LoVo (cell line): Measurements from ENCODE around the gene F2RL2.

Experiments used
- DNase-seq: peaks from one replicate; pipeline ENCODE4 v3.0.0-alpha.2; 2016; ENCODE audit warnings: low spot score

Gene F2RL2, protein sequence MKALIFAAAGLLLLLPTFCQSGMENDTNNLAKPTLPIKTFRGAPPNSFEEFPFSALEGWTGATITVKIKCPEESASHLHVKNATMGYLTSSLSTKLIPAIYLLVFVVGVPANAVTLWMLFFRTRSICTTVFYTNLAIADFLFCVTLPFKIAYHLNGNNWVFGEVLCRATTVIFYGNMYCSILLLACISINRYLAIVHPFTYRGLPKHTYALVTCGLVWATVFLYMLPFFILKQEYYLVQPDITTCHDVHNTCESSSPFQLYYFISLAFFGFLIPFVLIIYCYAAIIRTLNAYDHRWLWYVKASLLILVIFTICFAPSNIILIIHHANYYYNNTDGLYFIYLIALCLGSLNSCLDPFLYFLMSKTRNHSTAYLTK

DNA sequence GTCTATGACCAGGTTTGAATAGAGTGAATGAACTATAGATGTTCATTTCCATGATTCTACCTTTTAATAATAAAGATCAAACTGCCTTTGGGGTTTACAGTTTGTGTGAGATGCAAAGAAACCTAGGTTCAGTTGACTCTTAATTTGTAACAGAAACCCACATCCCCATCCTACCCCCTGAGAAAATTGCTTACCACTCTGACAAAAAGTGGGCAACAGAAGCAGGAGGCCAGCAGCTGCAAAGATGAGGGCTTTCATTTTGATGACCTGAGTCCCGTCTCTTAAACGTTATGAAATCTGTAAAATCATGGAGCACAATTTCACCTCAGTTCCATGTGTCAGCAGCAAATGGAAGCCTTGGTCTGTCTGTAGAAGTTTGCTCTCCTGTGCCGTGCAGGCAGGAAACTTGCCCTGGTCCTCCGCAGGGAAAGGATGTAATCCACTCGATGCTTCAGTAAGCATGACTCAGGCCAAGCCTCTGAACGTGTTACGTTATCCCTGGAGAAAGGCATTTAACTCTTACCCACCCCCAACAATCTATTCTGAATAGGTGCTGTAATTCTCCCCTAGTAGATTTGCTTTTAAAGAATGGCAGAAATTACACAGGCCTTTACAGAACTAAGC lies at the start of gene F2RL2:
Gene F2RL2, minus strand, starts transcription at position 431 of the 624 bp plus-strand sequence. Its CDS starts 173 bp downstream, at position 258.
- DNase-seq, result no peak

DNA sequence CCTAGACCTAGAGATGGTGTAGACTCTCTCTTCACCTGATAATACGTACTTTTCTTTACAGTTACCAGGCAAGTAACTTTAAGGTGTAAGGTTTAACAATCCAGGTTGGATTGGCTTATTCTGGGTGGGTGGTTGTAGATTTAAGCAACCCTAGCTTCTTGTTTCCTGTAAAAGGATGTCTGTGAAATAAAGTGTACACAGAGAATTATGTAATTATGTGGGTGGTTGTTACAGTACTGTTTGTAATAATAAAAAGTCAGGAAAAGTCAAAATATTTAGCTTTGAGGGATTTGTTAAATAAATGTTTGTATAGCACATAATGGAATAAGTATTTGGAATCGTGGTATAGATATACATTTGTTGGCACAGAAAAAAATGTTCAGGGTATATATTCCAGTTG lies 49.0 kb upstream of the F2RL2 start:
- DNase-seq, result no peak

DNA sequence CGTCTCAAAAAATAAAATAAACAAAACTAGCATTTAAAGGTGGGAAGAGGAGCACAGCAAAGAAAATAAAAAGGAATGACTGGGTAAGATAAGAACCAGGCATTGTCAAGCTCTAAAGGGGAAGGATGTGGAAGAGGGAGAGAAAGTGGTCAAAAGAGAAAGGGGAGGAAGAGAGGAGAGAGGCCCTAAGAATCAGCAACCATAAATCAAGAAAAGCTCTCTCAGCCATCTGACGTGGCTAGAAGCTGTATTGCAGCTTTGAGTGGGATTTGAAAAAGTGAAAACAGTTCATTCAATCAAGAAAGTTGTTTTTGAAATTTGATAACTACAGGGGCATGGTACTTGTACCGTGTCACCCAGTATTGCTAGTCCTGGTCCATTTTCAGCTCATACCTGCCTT lies 47.3 kb upstream of the F2RL2 start:
- no peak for DNase-seq

DNA sequence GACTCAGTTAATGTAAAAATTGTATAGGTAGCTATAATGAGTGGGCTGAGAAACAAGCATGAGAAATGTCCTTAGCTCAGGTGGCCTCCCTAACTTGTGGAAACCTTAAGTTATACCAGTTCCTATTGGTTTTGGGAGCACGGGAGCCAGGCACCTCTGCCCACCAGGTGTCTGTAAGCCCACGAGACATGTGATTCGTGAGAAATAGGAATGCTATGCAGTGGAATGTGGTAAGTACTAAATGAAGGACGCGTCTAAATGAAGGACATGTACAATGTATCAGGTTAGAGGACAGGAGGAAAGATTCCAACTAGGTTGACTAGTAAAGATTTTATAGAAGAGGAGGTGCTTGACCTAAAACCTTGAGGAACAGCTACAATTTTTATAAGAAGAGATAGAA lies 46.0 kb upstream of the F2RL2 start:
- no peak for DNase-seq

DNA sequence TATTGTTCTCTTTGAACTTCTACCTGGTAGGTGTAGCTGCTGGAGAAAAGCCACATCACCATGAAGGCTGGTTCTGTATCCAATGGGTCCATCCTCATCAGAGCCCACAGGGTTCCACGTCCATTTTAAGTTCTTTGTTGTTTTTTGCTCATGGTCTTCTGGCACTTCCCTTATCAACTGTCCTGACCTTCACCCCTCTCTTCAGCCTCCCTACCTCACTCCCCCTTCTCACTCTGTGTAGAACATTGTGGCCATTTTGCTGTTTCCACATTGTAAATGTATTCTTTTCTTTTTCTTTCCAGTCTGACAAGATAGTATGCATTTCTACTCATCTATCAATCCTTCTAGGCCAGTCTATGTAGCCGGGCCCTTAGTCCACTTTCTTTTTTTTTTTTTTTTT lies 44.3 kb upstream of the F2RL2 start:
- no peak for DNase-seq

DNA sequence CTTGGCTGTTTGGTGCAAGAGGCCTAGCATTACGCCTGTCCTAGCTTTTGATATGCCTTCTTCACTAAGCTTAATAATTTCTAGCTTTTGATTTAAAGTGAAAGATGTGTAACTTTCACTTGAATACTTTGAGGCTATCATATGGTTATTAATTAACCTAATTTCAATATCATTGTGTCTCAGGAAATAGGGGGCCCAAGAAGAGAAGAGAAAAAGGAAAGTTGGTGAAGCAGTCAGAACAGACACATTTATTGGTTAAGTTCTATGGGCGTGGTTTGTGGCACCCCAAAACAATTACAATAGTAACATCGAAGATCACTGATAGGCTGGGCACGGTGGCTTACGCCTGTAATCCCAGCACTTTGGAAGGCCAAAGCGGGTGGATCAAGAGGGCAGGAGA lies 40.9 kb upstream of the F2RL2 start:
- no peak for DNase-seq

DNA sequence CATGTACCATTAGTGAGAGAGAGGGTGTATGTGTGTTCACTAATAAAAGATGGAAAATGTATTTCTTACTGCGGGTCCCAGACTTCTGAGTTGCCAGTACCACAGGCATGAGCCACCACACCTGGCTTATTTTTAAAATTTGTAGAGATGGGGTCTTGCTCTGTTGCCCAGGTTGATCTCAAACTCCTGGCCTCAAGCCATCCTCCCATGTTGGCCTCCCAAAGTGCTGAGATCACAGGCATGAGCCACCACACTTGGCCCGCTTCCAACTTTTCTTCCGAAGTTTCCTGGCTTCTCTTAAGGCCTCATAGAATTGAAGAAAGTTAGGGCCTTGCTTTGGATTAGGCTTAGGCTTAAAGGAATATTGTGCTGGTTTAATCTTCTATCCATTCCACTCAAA lies 40.4 kb upstream of the F2RL2 start:
- no peak for DNase-seq

DNA sequence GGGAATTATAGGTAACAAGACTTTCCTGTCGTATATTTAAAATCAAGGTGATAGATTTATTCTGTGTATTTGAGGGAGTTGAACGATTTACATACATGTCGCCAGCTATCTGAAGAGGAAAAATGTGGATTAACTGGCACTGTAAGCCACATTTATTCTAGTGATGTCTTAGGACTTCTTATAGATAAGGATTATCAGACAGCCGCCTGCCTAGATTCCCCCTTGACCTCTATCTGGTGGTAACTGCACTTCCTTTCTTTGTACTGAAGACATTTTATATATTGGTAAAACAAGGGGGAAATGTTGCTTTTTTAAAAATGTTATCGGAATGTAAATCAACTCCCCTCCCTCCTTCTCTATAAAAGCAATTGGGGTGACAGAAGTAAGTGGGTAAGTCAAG lies 39.3 kb upstream of the F2RL2 start:
- no peak for DNase-seq

DNA sequence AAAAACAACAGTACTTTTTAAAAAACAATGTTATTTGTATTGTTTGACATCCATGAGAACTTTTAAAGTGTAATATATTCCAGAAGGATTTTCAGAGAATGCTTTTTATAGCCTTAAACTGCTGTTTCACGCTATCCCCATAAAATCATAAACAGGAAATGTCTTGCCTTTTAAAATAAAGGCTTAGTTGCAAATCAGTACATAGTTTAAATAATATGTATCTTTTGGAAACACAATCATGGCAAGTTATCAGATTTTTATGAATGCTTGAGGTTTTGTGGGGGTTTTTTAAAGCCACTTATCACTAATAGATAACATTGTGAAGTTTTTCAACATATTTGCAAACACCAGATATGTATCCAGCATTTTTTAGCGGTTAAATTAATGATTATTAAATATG lies 37.2 kb upstream of the F2RL2 start:
- DNase-seq, result no peak

DNA sequence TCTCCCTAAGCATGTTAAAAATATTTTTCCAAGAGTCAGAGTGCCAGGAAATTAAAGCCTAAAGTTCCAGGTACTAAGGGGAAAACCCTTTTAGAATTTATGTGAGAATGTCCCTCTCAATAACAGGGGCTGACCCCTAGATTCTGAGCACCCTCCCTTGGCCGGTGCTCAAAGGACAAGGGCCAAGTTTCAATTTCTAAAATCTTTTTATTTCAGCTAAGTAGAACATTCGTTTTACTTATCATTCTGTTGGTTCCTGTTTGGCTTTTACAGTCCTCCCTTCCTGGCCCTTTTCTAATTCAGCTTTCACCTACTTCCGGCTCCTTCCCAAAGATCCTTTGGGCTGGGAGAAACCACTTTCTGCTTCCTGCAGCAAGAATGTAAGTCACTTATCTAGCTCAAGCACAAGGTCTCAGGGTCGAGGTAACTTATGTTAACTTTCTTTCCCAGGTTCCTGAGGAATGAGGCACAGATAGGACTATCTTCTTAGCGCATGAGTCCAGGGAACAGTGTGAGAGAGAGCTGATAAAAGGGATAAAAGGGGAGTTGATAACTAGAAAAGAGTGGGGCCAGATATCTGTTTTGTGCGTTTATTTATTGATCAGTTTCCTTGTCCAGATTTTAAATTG lies 34.6 kb upstream of the F2RL2 start:
- DNase-seq, result no peak

DNA sequence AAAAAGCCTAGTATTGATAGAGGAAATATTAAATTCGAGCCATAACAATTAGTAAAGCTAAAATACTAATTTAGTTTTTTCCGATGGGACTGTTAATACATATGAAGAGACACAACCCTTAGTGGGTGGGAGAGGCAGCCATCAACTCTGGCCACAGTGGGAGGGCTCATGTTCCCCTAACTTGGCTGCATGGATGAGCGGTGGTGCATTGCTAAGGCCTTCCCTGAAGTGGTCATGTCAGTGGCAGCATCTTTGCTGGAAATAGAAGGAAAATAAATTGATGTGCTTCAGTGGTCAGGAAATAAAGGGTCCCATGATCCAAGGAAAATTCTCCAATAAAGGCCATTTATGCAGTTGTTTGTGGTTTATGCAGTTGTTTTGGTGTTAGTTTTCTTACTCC lies 33.9 kb upstream of the F2RL2 start:
- DNase-seq, result no peak

DNA sequence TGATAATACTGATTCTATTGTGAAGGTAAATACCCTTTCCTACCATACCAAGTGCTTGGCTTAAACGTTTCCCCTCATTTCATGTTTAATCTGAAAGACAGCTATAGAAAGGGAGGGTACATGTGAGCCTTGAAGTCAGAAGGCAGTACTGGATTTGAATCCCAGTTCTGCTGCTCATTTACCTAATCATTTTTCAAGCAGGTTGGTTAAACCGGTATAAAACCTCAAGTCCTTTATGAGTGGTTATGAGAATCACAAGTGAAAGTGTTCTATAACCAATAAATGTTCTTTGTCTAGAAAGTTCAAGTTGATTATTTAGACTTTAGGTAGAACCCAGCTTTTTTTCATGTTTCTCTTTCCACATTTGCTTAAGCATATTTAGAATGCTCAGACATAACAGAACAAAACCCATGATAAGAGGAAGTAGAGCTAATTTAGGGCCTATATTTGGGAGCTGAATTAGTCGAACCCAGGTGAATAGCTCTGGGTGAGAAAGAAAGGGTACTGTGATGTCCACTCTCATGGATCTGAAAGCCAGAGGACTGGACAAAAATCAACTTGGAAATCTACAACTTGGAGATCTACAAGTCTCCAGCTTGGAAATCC lies 29.7 kb upstream of the F2RL2 start:
- no peak for DNase-seq

DNA sequence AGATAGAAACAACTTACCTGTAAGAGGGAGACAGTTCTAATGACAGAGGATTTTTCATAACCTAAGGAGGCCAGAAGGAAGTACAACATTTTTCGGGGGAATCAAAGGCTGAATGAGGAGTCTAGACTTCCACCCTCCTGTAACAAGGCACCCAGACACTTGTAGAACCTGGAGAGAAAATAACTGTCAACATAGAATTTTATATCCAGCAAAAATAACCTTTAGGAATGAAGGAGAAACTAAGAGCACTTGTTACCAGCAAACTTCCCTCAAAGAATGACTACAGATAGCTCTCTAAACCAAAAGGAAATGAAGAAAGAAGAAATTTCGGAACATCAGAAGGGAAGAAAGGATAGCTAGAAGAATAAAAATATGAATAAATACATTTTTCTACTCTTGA lies 25.9 kb upstream of the F2RL2 start:
- no peak for DNase-seq

DNA sequence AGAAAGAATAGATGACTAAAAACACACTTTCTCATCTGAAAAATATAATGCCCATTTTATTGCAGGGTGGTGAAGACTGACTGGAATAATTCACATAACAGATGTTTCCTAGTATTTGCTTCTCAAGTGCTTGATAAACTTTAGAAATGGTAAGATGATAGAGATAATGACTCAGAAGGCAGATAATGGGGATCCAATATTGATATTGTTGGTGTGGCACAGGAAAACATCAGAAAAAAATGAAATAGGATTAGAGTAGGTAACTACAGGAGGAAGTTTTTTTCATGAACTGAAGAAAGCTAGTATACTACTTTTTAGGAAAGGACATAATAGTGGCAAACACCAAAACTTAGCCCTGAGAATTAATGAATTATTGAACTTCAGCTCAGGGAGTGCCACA lies 20.2 kb upstream of the F2RL2 start:
- no peak for DNase-seq

DNA sequence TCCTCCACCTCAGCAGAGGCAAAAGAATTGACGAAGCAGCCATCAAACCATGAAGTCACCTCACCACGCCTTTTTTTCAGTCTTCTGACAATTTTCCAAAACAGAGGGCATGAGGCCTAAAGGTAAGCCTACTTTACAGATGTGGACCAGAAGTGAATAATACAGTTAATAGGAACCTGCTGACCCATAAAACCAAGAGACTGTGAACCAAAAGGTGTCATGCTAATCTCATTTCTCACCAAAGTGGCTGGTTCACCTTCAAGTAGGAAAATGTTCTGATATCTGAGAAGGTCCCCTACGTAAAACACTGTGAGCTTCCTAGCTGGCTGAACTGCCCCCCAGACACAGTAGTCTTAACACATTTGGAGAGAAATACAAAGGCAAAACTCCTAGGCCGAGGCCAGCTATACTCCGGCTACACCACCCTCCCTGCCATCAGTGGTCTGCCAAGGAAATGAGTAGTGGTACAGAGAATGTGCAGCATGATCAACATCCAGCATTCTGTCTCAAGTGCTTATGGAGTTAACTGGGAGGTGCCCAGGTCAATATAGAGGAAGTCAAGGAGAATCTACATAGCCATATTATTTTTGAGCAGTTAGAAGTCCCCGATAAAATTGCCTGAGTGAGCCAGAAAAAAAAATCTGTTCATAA lies 19.3 kb upstream of the F2RL2 start:
- DNase-seq, result no peak

DNA sequence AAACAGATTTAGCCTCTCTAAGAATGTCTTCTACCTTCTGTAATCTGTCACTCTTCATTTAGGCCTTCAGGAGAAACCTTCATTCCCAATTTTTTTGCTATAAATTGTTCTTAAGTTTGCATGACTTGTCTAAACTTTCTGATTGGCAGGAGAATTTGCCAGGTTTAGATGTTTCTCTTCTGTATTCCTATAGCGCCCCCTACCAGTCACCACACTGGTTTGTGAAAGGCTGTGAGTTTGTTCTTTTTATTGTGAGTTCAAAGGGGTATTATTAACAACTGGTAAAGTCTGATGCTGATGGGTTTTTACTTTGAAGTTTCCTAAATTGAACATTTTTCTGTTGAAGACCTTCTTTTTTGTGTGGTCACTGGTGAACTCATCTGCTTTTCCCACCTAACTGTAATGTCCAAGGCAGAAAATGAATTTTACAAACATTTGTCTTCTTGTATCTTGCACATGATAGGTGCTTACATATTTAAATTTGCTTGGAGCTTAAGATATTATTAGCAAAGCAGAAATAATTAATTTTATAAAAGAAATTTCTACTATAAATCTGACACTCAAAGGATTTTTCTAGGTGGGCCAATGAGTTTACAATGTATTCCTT lies 18.4 kb upstream of the F2RL2 start:
- peak; percentile 47 for DNase-seq

DNA sequence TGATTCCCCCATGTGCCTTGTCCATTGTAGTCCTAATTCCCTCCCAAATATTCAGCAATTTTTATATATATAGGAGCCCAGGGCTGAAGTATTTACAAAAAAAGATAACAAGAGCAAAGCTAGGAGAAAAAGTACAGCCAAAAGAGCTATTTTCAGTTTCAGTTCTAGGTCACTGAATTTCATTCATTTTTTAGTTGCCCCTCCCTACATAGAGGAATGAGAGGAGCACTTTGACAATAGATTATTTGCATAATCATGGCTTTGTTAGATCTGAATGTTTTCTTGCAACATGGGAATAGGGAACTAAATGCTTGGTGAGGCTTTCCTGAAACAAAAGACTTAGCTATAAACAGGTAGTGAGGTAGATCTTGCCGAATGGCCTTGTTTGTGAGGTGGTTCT lies 15.3 kb upstream of the F2RL2 start:
- no peak for DNase-seq

DNA sequence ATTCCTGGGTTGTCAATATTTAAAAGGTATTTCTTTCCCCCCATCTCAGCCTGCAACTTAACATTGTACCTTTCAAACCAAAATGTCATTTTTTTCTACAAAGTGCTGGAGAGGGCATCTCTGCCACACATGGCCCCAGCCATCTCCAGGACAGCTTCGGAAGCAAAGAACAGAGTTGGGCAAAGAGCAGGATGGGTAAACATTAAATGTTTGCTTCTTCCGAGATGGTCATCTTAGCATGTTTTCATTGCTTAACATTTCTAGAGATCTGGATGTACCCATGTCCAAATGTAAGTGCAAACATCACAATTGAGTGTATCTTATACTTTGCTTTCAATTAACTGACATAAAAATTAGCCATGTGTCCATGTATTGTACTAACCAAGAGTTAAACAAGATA lies 14.3 kb upstream of the F2RL2 start:
- no peak for DNase-seq

DNA sequence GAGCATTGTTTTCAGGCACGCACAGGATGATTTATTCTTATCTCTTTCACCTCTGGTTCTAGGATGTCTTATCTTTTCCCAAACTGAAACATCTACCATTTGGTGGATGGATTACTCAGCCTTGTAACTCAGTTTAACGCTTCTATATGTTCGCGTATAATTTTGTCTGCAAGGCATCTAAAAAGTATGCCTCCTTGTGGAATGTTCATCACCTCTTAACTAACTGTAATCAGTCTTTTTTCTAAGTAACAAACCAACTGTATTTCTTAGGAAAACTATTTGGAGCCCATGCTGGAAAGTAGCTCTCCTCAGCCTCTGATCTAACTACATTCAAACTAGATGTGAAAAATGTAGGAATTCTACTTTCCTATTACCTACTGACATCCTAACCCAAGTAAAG lies 11.5 kb upstream of the F2RL2 start:
- DNase-seq, result no peak

DNA sequence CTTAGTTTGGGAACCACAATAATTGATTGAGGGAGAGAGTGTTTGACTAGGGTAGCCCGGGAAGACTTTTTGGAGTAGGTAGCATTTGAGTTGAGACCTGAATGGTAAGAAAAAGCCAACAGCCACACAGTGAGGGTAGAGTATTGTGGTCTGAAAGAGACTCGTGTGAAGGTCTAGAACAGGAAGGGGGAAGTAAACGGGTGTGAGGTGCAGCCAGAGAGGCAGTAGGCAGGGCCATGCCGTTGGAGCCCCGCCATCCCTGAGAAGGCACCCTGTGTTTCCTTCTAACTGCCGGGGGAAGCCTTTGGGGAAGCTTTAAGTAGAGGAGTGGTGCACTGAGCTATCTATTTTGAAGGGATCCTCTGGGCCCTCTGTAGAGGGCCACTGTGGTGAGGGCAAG lies 3.5 kb upstream of the F2RL2 start:
- no peak for DNase-seq

DNA sequence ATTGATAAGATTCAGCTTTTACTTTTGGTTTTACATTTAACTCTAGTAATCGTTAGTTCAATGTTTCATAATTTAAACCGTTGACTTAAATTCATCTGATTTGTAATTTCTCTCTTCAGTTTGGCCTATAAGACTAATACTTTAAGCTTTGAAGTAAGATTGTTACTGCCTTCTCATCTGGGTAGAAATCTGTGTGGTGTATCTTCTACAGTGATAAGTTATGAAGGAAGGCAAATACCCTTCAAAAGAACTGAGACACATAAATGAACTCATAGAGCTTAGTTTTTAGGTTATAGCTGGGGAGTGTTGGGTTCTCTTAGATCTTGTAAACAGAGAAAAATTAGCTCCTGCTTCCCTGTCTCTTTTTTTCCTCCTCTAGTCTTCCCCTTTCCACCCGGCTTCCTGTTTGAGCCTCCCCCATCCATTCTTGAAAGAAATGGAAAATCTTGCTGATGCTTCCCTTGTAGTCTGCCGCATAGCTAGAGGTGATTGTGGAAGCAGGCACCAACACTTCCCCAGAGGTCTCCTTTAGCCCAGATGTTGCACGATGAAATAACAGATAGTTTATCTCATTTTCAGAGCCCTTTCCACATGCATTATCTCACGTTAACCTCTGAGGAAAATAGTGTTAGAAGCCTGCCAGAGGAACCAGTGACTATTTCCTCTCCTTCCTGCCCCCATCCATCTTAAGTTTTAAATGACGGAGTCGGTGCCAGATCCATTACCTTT lies 2.0 kb upstream of the F2RL2 start:
- DNase-seq, result no peak
